NCI-H2196 treated with DMSO at 0.1 percent for 48 hours (cell line): ENCODE measurements around the gene PIEZO2.

Experiments
- DNase-seq: peaks from one replicate; lab custom pipeline; 2025; ENCODE audit not compliant: unreplicated experiment; lab: John Stamatoyannopoulos, UW

PIEZO2 gene

GRCh38 chr18:10798727-10799550 lies 350.4 kb downstream of the PIEZO2 start:
- DNase-seq, result no peak

GRCh38 chr18:10797896-10798295 lies 351.5 kb downstream of the PIEZO2 start:
- DNase-seq, result peak; percentile 22

GRCh38 chr18:10794771-10795170 lies 354.6 kb downstream of the PIEZO2 start:
- DNase-seq, result no peak

- no peak for DNase-seq
Observed at GRCh38 chr18:10793730-10794370, 355.5 kb downstream of the PIEZO2 start.

GRCh38 chr18:10792181-10792580 lies 357.2 kb downstream of the PIEZO2 start:
- DNase-seq, result no peak

GRCh38 chr18:10791169-10791831 lies 358.1 kb downstream of the PIEZO2 start:
- no peak for DNase-seq

- DNase-seq, result no peak
Observed at GRCh38 chr18:10789180-10789579, 360.2 kb downstream of the PIEZO2 start.

GRCh38 chr18:10787293-10787901 lies 362.0 kb downstream of the PIEZO2 start:
- DNase-seq, result peak; percentile 50

GRCh38 chr18:10785798-10786197 lies 363.6 kb downstream of the PIEZO2 start:
- no peak for DNase-seq

GRCh38 chr18:10784596-10785202 lies 364.7 kb downstream of the PIEZO2 start:
- no peak for DNase-seq

GRCh38 chr18:10783941-10784340 lies 365.4 kb downstream of the PIEZO2 start:
- DNase-seq, result no peak

- DNase-seq, result no peak
Observed at GRCh38 chr18:10776493-10776892, 372.9 kb downstream of the PIEZO2 start.

- no peak for DNase-seq
Observed at GRCh38 chr18:10775026-10775425, 374.3 kb downstream of the PIEZO2 start.

- no peak for DNase-seq
Observed at GRCh38 chr18:10771053-10771709, 378.2 kb downstream of the PIEZO2 start.

GRCh38 chr18:10770264-10770663 lies 379.1 kb downstream of the PIEZO2 start:
- DNase-seq, result no peak

- no peak for DNase-seq
Observed at GRCh38 chr18:10768221-10768620, 381.1 kb downstream of the PIEZO2 start.

GRCh38 chr18:10767658-10768057 lies 381.7 kb downstream of the PIEZO2 start:
- no peak for DNase-seq

- DNase-seq, result no peak
Observed at GRCh38 chr18:10760986-10761385, 388.4 kb downstream of the PIEZO2 start.

- no peak for DNase-seq
Observed at GRCh38 chr18:10759241-10759640, 390.1 kb downstream of the PIEZO2 start.

- no peak for DNase-seq
Observed at GRCh38 chr18:10757946-10758345, 391.4 kb downstream of the PIEZO2 start.

- DNase-seq, result no peak
Observed at GRCh38 chr18:10757349-10757748, 392.0 kb downstream of the PIEZO2 start.
